ENCODE data around the gene VMP1. TPM values are rescaled to one million over a fixed set of nuclear protein-coding genes. Genes with fewer than 3 reads are reported as not detected.

The VMP1 gene
- total and polyA plus RNA-seq, 2 of the 13 experiments (the other 11 are each of a cell fraction or from before 2014, with no cell fraction given) = 186 to 271 TPM

DNA sequence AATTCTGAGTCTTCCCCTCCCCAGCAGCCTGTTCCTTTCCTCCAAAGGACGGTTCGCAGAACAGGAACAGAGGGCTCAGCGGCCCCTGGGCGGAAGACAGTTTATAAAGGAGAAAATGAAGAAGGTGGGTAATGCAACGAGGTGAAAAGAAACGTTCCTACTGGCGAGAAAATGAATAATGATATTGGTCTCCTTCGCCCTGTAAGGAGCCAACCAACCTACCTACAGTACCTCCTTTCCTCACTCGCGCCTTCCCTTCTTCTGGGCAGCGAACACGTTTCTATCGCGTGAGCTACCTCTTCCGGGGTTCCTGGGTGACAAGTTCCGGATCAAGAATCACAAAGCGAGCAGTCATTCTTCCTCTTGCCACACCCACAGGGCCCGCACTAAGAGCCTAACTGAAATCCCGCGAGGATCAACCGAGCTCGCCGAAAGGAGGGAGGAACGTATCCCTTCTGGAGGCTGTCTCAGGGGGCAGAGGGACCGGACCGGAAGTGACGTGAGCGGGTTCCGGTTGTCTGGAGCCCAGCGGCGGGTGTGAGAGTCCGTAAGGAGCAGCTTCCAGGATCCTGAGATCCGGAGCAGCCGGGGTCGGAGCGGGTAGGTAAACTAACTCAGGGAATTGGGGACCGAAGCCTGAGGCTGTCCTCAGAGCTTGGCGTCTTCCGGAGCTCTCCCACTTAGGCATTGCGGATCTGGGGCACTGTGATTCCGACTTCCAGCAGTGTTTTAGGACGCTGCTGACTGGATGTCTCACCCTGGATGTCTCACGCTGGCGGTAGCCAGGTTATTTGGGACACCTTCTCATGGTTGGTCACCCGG, at the start of gene VMP1, which contains the start of gene PTRH2 (continued):
- TF ChIP-seq ZNF354B (CRISPR knock-in tag; IDR thresholded peaks at IDR 0.05) (peak; percentile 47; the same call in 1 of the 2 replicates), ATF7-NPFF (CRISPR knock-in tag; IDR thresholded peaks at IDR 0.05; ENCODE audit: low read depth) (peak; percentile 77), TEAD2 (CRISPR knock-in tag; IDR thresholded peaks at IDR 0.05) (no peak), RAD21 (CRISPR knock-in tag; IDR thresholded peaks at IDR 0.05) (no peak; the same call in 1 of the 2 replicates), ZNF12 (CRISPR knock-in tag; IDR thresholded peaks at IDR 0.05) (0 out of 2 replicates have a peak, but pooled peaks have one; percentile 19), EP300 (IDR thresholded peaks at IDR 0.05; ENCODE audit: low read depth in 2 of 2, low read length in 2 of 2) (peak; percentile 1 to 28; a peak in 2 of 4 replicates), EP300 (CRISPR knock-in tag; IDR thresholded peaks at IDR 0.05; ENCODE audit: borderline replicate concordance) (peak; percentile 54; the same call in 1 of the 2 replicates), STAG1 (CRISPR knock-in tag; IDR thresholded peaks at IDR 0.05) (no peak), POLR2G (IDR thresholded peaks at IDR 0.05; ENCODE audit: low read depth, low read length) (peak; percentile 98), CBX5 (CRISPR knock-in tag; IDR thresholded peaks at IDR 0.05; ENCODE audit: borderline replicate concordance) (peak; percentile 69; the same call in 1 of the 2 replicates), ATAD3A (CRISPR knock-in tag; IDR thresholded peaks at IDR 0.05) (no peak)
- TF ChIP-seq, protein P1, sequence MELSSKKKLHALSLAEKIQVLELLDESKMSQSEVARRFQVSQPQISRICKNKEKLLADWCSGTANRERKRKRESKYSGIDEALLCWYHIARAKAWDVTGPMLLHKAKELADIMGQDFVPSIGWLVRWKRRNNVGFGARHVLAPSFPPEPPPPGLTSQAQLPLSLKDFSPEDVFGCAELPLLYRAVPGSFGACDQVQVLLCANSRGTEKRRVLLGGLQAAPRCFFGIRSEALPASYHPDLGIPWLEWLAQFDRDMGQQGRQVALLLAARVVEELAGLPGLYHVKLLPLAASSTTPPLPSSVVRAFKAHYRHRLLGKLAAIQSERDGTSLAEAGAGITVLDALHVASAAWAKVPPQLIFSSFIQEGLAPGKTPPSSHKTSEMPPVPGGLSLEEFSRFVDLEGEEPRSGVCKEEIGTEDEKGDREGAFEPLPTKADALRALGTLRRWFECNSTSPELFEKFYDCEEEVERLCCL (CRISPR knock-in tag; IDR thresholded peaks at IDR 0.05; ENCODE audit: borderline replicate concordance) = 0 out of 2 replicates have a peak, but pooled peaks have one; percentile 51
- TF ChIP-seq, protein P2, sequence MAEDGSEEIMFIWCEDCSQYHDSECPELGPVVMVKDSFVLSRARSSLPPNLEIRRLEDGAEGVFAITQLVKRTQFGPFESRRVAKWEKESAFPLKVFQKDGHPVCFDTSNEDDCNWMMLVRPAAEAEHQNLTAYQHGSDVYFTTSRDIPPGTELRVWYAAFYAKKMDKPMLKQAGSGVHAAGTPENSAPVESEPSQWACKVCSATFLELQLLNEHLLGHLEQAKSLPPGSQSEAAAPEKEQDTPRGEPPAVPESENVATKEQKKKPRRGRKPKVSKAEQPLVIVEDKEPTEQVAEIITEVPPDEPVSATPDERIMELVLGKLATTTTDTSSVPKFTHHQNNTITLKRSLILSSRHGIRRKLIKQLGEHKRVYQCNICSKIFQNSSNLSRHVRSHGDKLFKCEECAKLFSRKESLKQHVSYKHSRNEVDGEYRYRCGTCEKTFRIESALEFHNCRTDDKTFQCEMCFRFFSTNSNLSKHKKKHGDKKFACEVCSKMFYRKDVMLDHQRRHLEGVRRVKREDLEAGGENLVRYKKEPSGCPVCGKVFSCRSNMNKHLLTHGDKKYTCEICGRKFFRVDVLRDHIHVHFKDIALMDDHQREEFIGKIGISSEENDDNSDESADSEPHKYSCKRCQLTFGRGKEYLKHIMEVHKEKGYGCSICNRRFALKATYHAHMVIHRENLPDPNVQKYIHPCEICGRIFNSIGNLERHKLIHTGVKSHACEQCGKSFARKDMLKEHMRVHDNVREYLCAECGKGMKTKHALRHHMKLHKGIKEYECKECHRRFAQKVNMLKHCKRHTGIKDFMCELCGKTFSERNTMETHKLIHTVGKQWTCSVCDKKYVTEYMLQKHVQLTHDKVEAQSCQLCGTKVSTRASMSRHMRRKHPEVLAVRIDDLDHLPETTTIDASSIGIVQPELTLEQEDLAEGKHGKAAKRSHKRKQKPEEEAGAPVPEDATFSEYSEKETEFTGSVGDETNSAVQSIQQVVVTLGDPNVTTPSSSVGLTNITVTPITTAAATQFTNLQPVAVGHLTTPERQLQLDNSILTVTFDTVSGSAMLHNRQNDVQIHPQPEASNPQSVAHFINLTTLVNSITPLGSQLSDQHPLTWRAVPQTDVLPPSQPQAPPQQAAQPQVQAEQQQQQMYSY (CRISPR knock-in tag; IDR thresholded peaks at IDR 0.05) = peak; percentile 70; the same call in 1 of the 2 replicates
- TF ChIP-seq, protein P3, sequence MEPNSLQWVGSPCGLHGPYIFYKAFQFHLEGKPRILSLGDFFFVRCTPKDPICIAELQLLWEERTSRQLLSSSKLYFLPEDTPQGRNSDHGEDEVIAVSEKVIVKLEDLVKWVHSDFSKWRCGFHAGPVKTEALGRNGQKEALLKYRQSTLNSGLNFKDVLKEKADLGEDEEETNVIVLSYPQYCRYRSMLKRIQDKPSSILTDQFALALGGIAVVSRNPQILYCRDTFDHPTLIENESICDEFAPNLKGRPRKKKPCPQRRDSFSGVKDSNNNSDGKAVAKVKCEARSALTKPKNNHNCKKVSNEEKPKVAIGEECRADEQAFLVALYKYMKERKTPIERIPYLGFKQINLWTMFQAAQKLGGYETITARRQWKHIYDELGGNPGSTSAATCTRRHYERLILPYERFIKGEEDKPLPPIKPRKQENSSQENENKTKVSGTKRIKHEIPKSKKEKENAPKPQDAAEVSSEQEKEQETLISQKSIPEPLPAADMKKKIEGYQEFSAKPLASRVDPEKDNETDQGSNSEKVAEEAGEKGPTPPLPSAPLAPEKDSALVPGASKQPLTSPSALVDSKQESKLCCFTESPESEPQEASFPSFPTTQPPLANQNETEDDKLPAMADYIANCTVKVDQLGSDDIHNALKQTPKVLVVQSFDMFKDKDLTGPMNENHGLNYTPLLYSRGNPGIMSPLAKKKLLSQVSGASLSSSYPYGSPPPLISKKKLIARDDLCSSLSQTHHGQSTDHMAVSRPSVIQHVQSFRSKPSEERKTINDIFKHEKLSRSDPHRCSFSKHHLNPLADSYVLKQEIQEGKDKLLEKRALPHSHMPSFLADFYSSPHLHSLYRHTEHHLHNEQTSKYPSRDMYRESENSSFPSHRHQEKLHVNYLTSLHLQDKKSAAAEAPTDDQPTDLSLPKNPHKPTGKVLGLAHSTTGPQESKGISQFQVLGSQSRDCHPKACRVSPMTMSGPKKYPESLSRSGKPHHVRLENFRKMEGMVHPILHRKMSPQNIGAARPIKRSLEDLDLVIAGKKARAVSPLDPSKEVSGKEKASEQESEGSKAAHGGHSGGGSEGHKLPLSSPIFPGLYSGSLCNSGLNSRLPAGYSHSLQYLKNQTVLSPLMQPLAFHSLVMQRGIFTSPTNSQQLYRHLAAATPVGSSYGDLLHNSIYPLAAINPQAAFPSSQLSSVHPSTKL (CRISPR knock-in tag; IDR thresholded peaks at IDR 0.05) = peak; percentile 72
- TF ChIP-seq, protein P4, sequence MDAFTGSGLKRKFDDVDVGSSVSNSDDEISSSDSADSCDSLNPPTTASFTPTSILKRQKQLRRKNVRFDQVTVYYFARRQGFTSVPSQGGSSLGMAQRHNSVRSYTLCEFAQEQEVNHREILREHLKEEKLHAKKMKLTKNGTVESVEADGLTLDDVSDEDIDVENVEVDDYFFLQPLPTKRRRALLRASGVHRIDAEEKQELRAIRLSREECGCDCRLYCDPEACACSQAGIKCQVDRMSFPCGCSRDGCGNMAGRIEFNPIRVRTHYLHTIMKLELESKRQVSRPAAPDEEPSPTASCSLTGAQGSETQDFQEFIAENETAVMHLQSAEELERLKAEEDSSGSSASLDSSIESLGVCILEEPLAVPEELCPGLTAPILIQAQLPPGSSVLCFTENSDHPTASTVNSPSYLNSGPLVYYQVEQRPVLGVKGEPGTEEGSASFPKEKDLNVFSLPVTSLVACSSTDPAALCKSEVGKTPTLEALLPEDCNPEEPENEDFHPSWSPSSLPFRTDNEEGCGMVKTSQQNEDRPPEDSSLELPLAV (CRISPR knock-in tag; conservative IDR thresholded peaks at IDR 0.05; ENCODE audit: low read depth) = no peak
